ENCODE measurements around the gene CCNYL1. TPM values are rescaled to one million over a fixed set of nuclear protein-coding genes. Genes with fewer than 3 reads are reported as not detected.

CCNYL1 gene
- total RNA-seq, 2 experiments from 2014 or later, result 8.7 to 11.1 TPM

GRCh38 chr2:207704078-207704477 lies 7.4 kb upstream of the CCNYL1 start:
- ATAC-seq (ENCODE audit: poor library complexity) (no peak), DNase-seq (no peak)
- Mint-ChIP-seq H3K27ac (no peak overlapping the region), H3K27me3 (no peaks in the 10 kb centered on the region), H3K9me3 (no peaks in the 10 kb centered on the region), H3K4me1 (ENCODE audit: low read depth) (no peaks in the 10 kb centered on the region), H3K36me3 (ENCODE audit: low read depth) (no peaks in the 10 kb centered on the region), H3K4me3 (no peak overlapping the region)
- ChIA-PET CTCF (no interaction called here), POLR2A (no interaction called here)
- Histone ChIP-seq H3K4me1 (ENCODE audit: insufficient read depth, low read length) (no peaks in the 10 kb centered on the region), H3K4me3 (ENCODE audit: low read length) (no peak overlapping the region), H3K36me3 (ENCODE audit: insufficient read depth, low read length) (no peaks in the 10 kb centered on the region), H3K9me3 (ENCODE audit: control insufficient read depth in 1 of 2, insufficient read depth in 1 of 2, low read length in 2 of 2) (no peaks in the 10 kb centered on the region), H3K27ac (ENCODE audit: low read depth in 1 of 2, low read length in 2 of 2) (no peak overlapping the region), H3K27me3 (ENCODE audit: control insufficient read depth in 1 of 2, insufficient read depth in 2 of 2, low read length in 2 of 2) (no peaks in the 10 kb centered on the region)
- TF ChIP-seq CTCF (IDR thresholded peaks at IDR 0.05), result no peak
- intact Hi-C loops (cut with DNase I, micrococcal nuclease), result no loop called here

- H3K9me3 ChIP-seq (ENCODE audit: control insufficient read depth in 1 of 2, insufficient read depth in 1 of 2, low read length in 2 of 2), result no peaks in the 10 kb centered on the region
- no peaks in the 10 kb centered on the region for H3K4me1 Mint-ChIP-seq (ENCODE audit: low read depth)
- H3K4me3 Mint-ChIP-seq, result no peak overlapping the region
- no peak overlapping the region for H3K27ac ChIP-seq (ENCODE audit: low read depth in 1 of 2, low read length in 2 of 2)
- CTCF ChIA-PET, result no interaction called here
- H3K27me3 ChIP-seq (ENCODE audit: control insufficient read depth in 1 of 2, insufficient read depth in 2 of 2, low read length in 2 of 2), result no peaks in the 10 kb centered on the region
- no peaks in the 10 kb centered on the region for H3K36me3 ChIP-seq (ENCODE audit: insufficient read depth, low read length)
- H3K36me3 Mint-ChIP-seq (ENCODE audit: low read depth), result no peaks in the 10 kb centered on the region
- H3K4me1 ChIP-seq (ENCODE audit: insufficient read depth, low read length), result no peaks in the 10 kb centered on the region
- intact Hi-C loops (cut with DNase I, micrococcal nuclease), result loop anchor here in 1 of 2 experiments (5.0 kb wide), 1 partner anchor 942 kb away; no protein-coding TSS in a partner anchor
- ATAC-seq (ENCODE audit: poor library complexity) (no peak), DNase-seq (no peak)
- no peak overlapping the region for H3K4me3 ChIP-seq (ENCODE audit: low read length)
- TF ChIP-seq CTCF (IDR thresholded peaks at IDR 0.05), result no peak
- H3K27ac Mint-ChIP-seq, result no peak overlapping the region
- H3K27me3 Mint-ChIP-seq, result no peaks in the 10 kb centered on the region
- POLR2A ChIA-PET, result no interaction called here
- H3K9me3 Mint-ChIP-seq, result no peaks in the 10 kb centered on the region
Observed at GRCh38 chr2:207704671-207705070, 6.8 kb upstream of the CCNYL1 start.

DNA sequence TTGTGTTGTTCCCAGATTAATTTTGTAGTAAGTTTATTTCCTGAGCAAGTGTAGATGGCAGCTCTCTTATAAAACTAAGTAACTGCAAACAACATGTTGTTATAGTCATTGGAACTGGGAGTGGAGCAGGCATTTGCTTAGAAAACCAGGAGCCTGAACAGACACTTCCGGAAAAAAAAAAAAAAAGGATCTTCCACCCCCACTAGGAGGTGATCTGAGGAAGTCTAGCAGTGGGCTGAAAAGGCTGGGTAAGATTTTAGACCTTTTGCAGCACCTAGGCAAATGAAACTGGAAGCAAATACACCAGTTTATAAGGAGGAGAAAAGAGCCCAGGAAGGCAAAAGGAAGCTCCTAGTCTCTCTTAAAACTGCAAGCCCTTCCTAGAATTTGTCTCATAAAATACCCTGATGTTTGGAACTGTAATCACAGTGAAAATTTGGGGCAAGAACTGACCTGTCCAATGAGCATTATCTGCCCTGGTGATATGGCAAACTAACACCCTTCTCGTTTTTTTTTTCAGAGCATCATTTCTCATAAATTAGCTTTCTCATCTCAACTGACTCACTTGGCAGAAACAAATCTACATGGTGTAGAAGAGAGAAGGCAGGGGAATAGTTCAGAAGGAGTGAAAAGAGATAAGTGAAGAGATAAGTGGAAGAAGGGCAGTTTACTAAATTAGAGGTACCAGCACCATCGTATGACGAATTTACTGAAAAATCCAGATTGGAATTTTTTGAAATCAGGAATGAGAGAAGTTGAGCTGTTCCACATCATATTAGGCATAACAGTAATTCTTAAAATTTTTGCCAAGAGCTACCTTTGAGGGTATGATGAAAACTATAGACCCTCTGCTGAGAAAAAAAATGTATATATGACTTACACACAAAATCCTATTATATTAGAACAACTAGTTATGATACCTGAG lies 4.2 kb upstream of the CCNYL1 start:
- Histone ChIP-seq H3K27me3 (ENCODE audit: control insufficient read depth in 1 of 2, insufficient read depth in 2 of 2, low read length in 2 of 2) (no peaks in the 10 kb centered on the region), H3K27ac (ENCODE audit: low read depth in 1 of 2, low read length in 2 of 2) (no peak overlapping the region), H3K4me3 (ENCODE audit: low read length) (no peak overlapping the region), H3K9me3 (ENCODE audit: control insufficient read depth in 1 of 2, insufficient read depth in 1 of 2, low read length in 2 of 2) (no peaks in the 10 kb centered on the region), H3K36me3 (ENCODE audit: insufficient read depth, low read length) (no peaks in the 10 kb centered on the region), H3K4me1 (ENCODE audit: insufficient read depth, low read length) (peaks cover 13% of the 10 kb centered on the region)
- ATAC-seq (ENCODE audit: poor library complexity), result no peak
- Mint-ChIP-seq H3K9me3 (no peaks in the 10 kb centered on the region), H3K27ac (no peak overlapping the region), H3K4me1 (ENCODE audit: low read depth) (peaks cover 9% of the 10 kb centered on the region), H3K4me3 (no peak overlapping the region), H3K27me3 (no peaks in the 10 kb centered on the region), H3K36me3 (ENCODE audit: low read depth) (peaks cover 1% of the 10 kb centered on the region)
- ChIA-PET CTCF (interaction anchor here (1.2 to 4.5 kb wide), 2 partner anchors 14 to 82 kb away, joined by 3 to 16 read pairs; partner anchors contain the start of gene METTL21A), POLR2A (interaction anchor here (1.6 kb wide), 1 partner anchor 82 kb away, joined by 7 read pairs; the partner anchor contains the start of gene METTL21A)
- no peak for DNase-seq
- no peak for TF ChIP-seq CTCF (IDR thresholded peaks at IDR 0.05)
- intact Hi-C loops (cut with DNase I, micrococcal nuclease), result loop anchor here in 1 of 2 experiments (5.0 kb wide), 1 partner anchor 945 kb away; no protein-coding TSS in a partner anchor
